HG03460 (cell line): ENCODE measurements around the gene OR51D1.

Experiments used
- ATAC-seq: cut with Tn5 transposase; IDR thresholded peaks from one replicate; pipeline ENCODE4 v1.9.1; 2021; ENCODE audit not compliant: unreplicated experiment

The OR51D1 gene

DNA sequence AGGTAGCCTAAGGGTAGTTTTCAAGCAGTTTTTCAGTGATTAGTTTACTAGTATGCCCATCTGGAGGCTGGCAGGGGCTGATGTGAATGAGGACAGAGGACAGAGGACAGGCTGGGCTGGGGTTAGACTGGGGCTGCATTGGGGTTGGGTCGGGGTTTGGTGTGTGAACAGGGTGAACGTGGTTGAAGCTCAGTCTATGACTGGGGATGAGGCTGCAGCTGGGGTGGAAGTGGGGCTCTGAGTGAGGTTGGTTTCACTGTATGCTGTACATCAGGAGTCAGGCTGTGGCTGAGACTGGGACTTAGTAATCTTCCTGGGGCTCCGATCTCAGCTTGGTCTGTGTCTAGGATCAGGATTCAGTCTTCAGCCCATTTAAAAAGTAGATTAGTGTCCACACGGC is 7.0 kb downstream of the OR51D1 start:
- ATAC-seq: no peak

GRCh38 chr11:4645974-4646373 is 8.7 kb downstream of the OR51D1 start:
- no peak for ATAC-seq

GRCh38 chr11:4647766-4648165 is 10.5 kb downstream of the OR51D1 start:
- no peak for ATAC-seq

DNA sequence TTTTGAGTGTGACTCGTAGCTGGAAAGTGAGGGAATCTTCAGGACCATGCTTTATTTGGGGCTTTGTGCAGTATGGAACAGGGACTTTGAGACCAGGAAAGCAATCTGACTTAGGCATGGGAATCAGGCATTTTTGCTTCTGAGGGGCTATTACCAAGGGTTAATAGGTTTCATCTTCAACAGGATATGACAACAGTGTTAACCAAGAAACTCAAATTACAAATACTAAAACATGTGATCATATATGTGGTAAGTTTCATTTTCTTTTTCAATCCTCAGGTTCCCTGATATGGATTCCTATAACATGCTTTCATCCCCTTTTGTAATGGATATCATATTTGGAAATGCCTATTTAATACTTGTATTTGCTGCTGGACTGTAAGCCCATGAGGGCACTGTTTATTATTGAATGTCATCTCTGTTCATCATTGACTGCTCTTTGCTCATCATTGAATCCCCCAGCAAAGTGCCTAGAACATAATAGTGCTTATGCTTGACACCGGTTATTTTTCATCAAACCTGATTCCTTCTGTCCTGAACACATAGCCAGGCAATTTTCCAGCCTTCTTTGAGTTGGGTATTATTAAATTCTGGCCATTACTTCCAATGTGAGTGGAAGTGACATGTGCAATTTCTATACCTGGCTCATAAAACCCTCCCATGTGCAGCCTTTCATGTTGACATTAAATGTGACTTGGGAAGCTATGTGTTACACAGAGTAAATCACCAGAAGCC is 17.5 kb downstream of the OR51D1 start:
- no peak for ATAC-seq

- no peak for ATAC-seq
Measured at GRCh38 chr11:4658629-4659445, 21.6 kb downstream of the OR51D1 start.

- ATAC-seq: no peak
Measured at GRCh38 chr11:4662876-4663275, 25.6 kb downstream of the OR51D1 start.

DNA sequence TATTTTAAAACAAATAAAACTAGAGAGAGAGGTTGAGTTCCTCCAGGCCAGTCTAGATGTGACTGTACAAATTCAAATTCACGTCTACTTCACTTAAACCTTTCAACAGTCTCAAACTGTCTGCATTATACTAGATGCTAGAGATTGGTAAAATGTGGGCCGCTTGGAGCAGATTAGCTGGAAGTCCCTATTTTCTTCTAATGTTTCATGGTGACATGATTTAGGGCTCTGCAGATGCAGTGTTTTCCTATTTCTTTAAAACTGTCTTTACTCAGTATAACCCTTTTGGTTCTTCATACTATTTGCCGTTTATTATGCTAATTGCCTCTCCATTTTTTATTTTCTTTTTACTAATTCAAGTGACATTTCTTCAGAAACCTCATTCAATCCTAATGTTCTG is 26.9 kb downstream of the OR51D1 start:
- no peak for ATAC-seq

- ATAC-seq: no peak
Measured at GRCh38 chr11:4664786-4665185, 27.5 kb downstream of the OR51D1 start.

GRCh38 chr11:4665424-4665823 is 28.1 kb downstream of the OR51D1 start:
- ATAC-seq: no peak

- ATAC-seq: no peak
Measured at GRCh38 chr11:4671741-4672140, 34.5 kb downstream of the OR51D1 start.

GRCh38 chr11:4672470-4672869 is 35.2 kb downstream of the OR51D1 start:
- ATAC-seq: no peak

- ATAC-seq: no peak
Measured at GRCh38 chr11:4673781-4674180, 36.5 kb downstream of the OR51D1 start.

- ATAC-seq: no peak
Measured at GRCh38 chr11:4677948-4678347, 40.7 kb downstream of the OR51D1 start.

GRCh38 chr11:4680341-4680740 is 43.1 kb downstream of the OR51D1 start:
- no peak for ATAC-seq

GRCh38 chr11:4682623-4683419 is 45.5 kb downstream of the OR51D1 start:
- no peak for ATAC-seq

DNA sequence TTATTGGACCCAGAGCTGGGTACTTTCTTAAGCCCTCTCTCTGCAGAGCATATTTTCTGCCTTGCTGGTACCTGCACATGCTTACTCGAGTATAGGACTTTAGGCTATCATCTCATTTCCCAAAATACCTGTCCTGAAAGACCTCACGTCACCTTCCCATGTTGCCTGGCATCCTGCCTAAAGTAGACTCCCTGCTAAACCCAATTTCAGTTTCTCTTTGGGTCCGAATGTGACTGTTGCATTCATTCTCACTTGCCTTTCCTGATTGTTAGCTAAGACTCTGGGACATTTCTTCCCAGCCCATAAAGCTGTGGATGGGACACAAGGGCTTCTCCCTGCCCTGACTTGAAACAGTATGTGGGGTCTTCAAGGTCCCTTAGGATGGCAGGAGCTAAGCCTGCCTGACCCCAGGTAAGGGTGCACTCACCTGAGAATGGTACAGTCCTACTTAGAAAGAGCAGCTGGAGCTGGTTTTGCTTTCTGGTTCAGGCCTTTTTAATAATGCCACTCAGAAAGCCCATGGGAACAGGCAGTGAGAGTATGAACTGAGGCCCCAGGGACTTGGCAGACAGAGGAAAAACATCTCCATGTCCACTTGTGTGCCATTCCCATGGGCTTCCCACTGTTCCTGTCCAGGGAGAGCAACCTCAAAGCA is 47.5 kb downstream of the OR51D1 start:
- no peak for ATAC-seq
